H1 (cell line): ENCODE results near the gene NRXN3. TPM values are rescaled to one million over a fixed set of nuclear protein-coding genes. Genes with fewer than 3 reads are reported as not detected.
A peak's percentile ranks its signal among the peaks of the same experiment; 100 is the strongest.

Experiments used
- CTCF ChIA-PET: fragments of 300-600 bp; sonication (Branson Sonifier 250); formaldehyde crosslinking; loops from one replicate; lab custom pipeline; 2021; ENCODE audit not compliant: partially characterized antibody; lab: Charles Lee
- POLR2A ChIA-PET: fragments of 300-600 bp; sonication (Branson Sonifier 250); formaldehyde crosslinking; loops from one replicate; lab custom pipeline; 2021; ENCODE audit warnings: inconsistent platforms; ENCODE audit not compliant: partially characterized antibody; lab: Charles Lee
- DNase-seq, 2 experiments: peaks; one replicate each; pipeline versions ENCODE4 v3.0.0 to v3.0.0-alpha.2; 2010 to 2022; ENCODE audit warnings: low spot score in 2 of 2, low read depth in 1 of 2, mixed read lengths in 1 of 2
- FAIRE-seq: peaks from 2 replicates; lab custom pipeline; 2011; peaks lifted over from hg19 to GRCh38; lab: Jason Lieb, UNC
- H2AFZ ChIP-seq: 2 replicates; pipeline ENCODE4 v1.8.1; 2012; ENCODE audit warnings: low read length, inconsistent platforms
- H2AK5ac ChIP-seq: 2 replicates; pipeline ENCODE4 v1.6.1; 2013; ENCODE audit warnings: low read depth, low read length
- H2BK120ac ChIP-seq: replicated peaks from 2 replicates; pipeline ENCODE3; 2013; ENCODE audit warnings: low read depth, low read length, inconsistent platforms
- H2BK12ac ChIP-seq: 2 replicates; pipeline ENCODE4 v1.6.1; 2013; ENCODE audit warnings: low read depth, low read length
- H2BK15ac ChIP-seq: 2 replicates; pipeline ENCODE4 v1.6.1; 2013; ENCODE audit warnings: low read length
- H2BK20ac ChIP-seq: 2 replicates; pipeline ENCODE4 v1.6.1; 2013; ENCODE audit warnings: low read length
- H2BK5ac ChIP-seq: 2 replicates; pipeline ENCODE4 v1.6.1; 2013; ENCODE audit warnings: low read depth, low read length
- H3K14ac ChIP-seq: 2 replicates; pipeline ENCODE4 v1.6.1; 2013; ENCODE audit warnings: inconsistent platforms; ENCODE audit not compliant: insufficient read length
- H3K18ac ChIP-seq: 2 replicates; pipeline ENCODE4 v1.6.1; 2013; ENCODE audit warnings: low read length; ENCODE audit errors: extremely low read depth
- H3K23ac ChIP-seq: 2 replicates; pipeline ENCODE4 v1.6.1; 2013; ENCODE audit warnings: inconsistent platforms; ENCODE audit not compliant: insufficient read length
- H3K23me2 ChIP-seq: 2 replicates; pipeline ENCODE4 v1.6.1; 2013; ENCODE audit warnings: low read depth, low read length
- H3K27ac ChIP-seq: 2 replicates; pipeline ENCODE4 v1.6.1; 2011; ENCODE audit warnings: low read depth, low read length, inconsistent platforms
- H3K27me3 ChIP-seq, 4 experiments: replicated peaks in 1 of 4; 1 replicate in 1 of 4; 2 replicates in 3 of 4; pipeline versions ENCODE4 v1.6.1 to v1.8.1; 2011 to 2013; ENCODE audit warnings: low read length in 3 of 4, mild to moderate bottlenecking in 3 of 4, inconsistent platforms in 2 of 4, mixed read lengths in 2 of 4, moderate library complexity in 1 of 4; ENCODE audit not compliant: control insufficient read depth in 3 of 4, insufficient read depth in 3 of 4; ENCODE audit errors: extremely low read depth in 1 of 4
- H3K36me3 ChIP-seq, 4 experiments: 2 replicates each; pipeline versions ENCODE4 v1.6.1 to v1.8.1; 2011 to 2013; ENCODE audit warnings: mild to moderate bottlenecking in 4 of 4, low read length in 3 of 4, moderate library complexity in 2 of 4, control low read depth in 1 of 4, inconsistent platforms in 1 of 4; ENCODE audit not compliant: insufficient read depth in 4 of 4, control insufficient read depth in 2 of 4
- H3K4ac ChIP-seq: replicated peaks from 2 replicates; pipeline ENCODE3; 2013; ENCODE audit warnings: low read length, low read depth, mixed read lengths, inconsistent platforms; ENCODE audit not compliant: insufficient read length
- H3K4me1 ChIP-seq, 4 experiments: replicated peaks in 1 of 4; 1 replicate in 1 of 4; 2 replicates in 3 of 4; pipeline versions ENCODE4 v1.6.1 to v1.8.1; 2011 to 2013; ENCODE audit warnings: low read length in 3 of 4, inconsistent platforms in 2 of 4, mixed read lengths in 1 of 4; ENCODE audit not compliant: insufficient read depth in 4 of 4, control insufficient read depth in 3 of 4
- H3K4me2 ChIP-seq, 2 experiments: 2 replicates each; pipeline versions ENCODE4 v1.6.1 to v1.8.1; 2011 to 2013; ENCODE audit warnings: low read depth in 2 of 2, low read length in 2 of 2, control low read depth in 1 of 2, inconsistent platforms in 1 of 2, mild to moderate bottlenecking in 1 of 2; ENCODE audit not compliant: insufficient read depth in 1 of 2
- H3K4me3 ChIP-seq, 4 experiments: fragments of 200-600, 300-600 bp in 1 of 4; sonication (generic), shearing (Covaris generic), sonication (Bioruptor Twin) in 1 of 4; 2 replicates each; pipeline versions ENCODE4 v1.5.1 to v1.8.1; 2011 to 2016; ENCODE audit warnings: low read length in 4 of 4, low read depth in 3 of 4, control low read depth in 2 of 4, inconsistent platforms in 2 of 4, mild to moderate bottlenecking in 2 of 4, mixed read lengths in 1 of 4, moderate library complexity in 1 of 4; ENCODE audit not compliant: insufficient read depth in 2 of 4; ENCODE audit errors: extremely low read depth in 1 of 4
- H3K56ac ChIP-seq: replicated peaks from 2 replicates; pipeline ENCODE3; 2013; ENCODE audit warnings: low read depth, mild to moderate bottlenecking, mixed read lengths, low read length, inconsistent platforms; ENCODE audit not compliant: insufficient read length
- H3K79me1 ChIP-seq: 2 replicates; pipeline ENCODE4 v1.6.1; 2013; ENCODE audit warnings: low read depth, low read length, control low read depth
- H3K79me2 ChIP-seq, 2 experiments: 2 replicates each; pipeline versions ENCODE4 v1.6.1 to v1.8.1; 2012 to 2013; ENCODE audit warnings: low read length in 2 of 2, mild to moderate bottlenecking in 2 of 2, inconsistent platforms in 1 of 2; ENCODE audit not compliant: insufficient read depth in 2 of 2, control insufficient read depth in 1 of 2
- H3K9ac ChIP-seq, 4 experiments: replicated peaks in 1 of 4; 1 replicate in 1 of 4; 2 replicates in 3 of 4; pipeline versions ENCODE4 v1.6.1 to v1.8.1; 2011 to 2013; ENCODE audit warnings: low read depth in 3 of 4, low read length in 3 of 4, control low read depth in 2 of 4, mild to moderate bottlenecking in 2 of 4, moderate library complexity in 2 of 4, inconsistent platforms in 1 of 4; ENCODE audit errors: extremely low read depth in 1 of 4
- H3K9me3 ChIP-seq, 2 experiments: 2 replicates each; pipeline versions ENCODE4 v1.6.1 to v1.8.1; 2012 to 2013; ENCODE audit warnings: mild to moderate bottlenecking in 2 of 2, moderate library complexity in 2 of 2, control low read depth in 1 of 2, inconsistent platforms in 1 of 2, low read depth in 1 of 2, low read length in 1 of 2, mixed read lengths in 1 of 2; ENCODE audit not compliant: insufficient read depth in 2 of 2
- H4K20me1 ChIP-seq, 2 experiments: replicated peaks in 1 of 2; 2 replicates each; pipeline versions ENCODE3 to v1.8.1; 2011 to 2013; ENCODE audit warnings: inconsistent platforms in 2 of 2, low read length in 2 of 2, mild to moderate bottlenecking in 1 of 2; ENCODE audit not compliant: insufficient read depth in 2 of 2, control insufficient read depth in 1 of 2
- H4K5ac ChIP-seq: 2 replicates; pipeline ENCODE4 v1.6.1; 2013; ENCODE audit warnings: low read length, low read depth, mixed read lengths, inconsistent platforms; ENCODE audit not compliant: insufficient read length
- H4K8ac ChIP-seq: 2 replicates; pipeline ENCODE4 v1.8.0; 2013; ENCODE audit warnings: mild to moderate bottlenecking, moderate library complexity, low read length, inconsistent platforms; ENCODE audit not compliant: insufficient read depth; ENCODE audit errors: extremely low read depth
- H4K91ac ChIP-seq: replicated peaks from 2 replicates; pipeline ENCODE3; 2013; ENCODE audit warnings: low read length, mixed read lengths, inconsistent platforms; ENCODE audit not compliant: insufficient read length
- BCL11A ChIP-seq, 2 experiments: IDR thresholded peaks; one replicate each; pipeline ENCODE4 v1.6.1; 2011; ENCODE audit warnings: low read depth in 2 of 2, low read length in 2 of 2, mild to moderate bottlenecking in 2 of 2
- CHD1 ChIP-seq: IDR thresholded peaks from 2 replicates; pipeline ENCODE4 v1.6.1; 2012; ENCODE audit warnings: low read depth, low read length, improper control_type of control experiment
- CREB1 ChIP-seq: IDR thresholded peaks from 2 replicates; pipeline ENCODE4 v1.6.1; 2012; ENCODE audit warnings: inconsistent platforms
- KDM1A ChIP-seq: fragments of 200-600, 300-600 bp; sonication (generic); IDR thresholded peaks from 2 replicates; pipeline ENCODE4 v1.7.1; 2016; ENCODE audit warnings: mild to moderate bottlenecking, low read length, borderline replicate concordance
- NRF1 ChIP-seq: IDR thresholded peaks from 2 replicates; pipeline ENCODE4 v1.6.1; 2011; ENCODE audit warnings: mild to moderate bottlenecking, low read depth, low read length, improper control_type of control experiment
- WGBS, 2 experiments: shearing (Covaris generic) in 1 of 2; methylation state at CpG; one replicate each; pipeline versions ENCODE4 v1.1.6 to v1.1.7; 2013 to 2015; ENCODE audit warnings: low lambda C conversion rate in 2 of 2, mixed read lengths in 2 of 2, inconsistent platforms in 1 of 2, low coverage in 1 of 2, missing lambda C conversion rate in 1 of 2; ENCODE audit not compliant: insufficient replicate concordance in 2 of 2, insufficient coverage in 1 of 2, insufficient read length in 1 of 2; ENCODE audit errors: extremely low coverage in 1 of 2, missing lambda C conversion rate in 1 of 2; 5-methylcytosine and 5-hydroxymethylcytosine counted together
- polyA plus RNA-seq, 7 experiments: library from polyadenylated mRNA; depleted of rRNA in 3 of 7; stranded (reverse) in 5 of 7; unstranded in 2 of 7; fragments of >200 nt in 5 of 7; fragments of 200-250 nt in 2 of 7; gene quantifications; 1 replicate in 5 of 7; 2 replicates in 1 of 7; 4 replicates in 1 of 7; pipeline versions ENCODE4 v1.2.1 to v1.2.3, GENCODE V29; 2011 to 2013; ENCODE audit warnings: missing spikeins in 2 of 7, mixed read lengths in 2 of 7
- total RNA-seq: library from RNA; stranded (reverse); fragmentation: NEBNext Ultra II Directional; extraction: Animal tissue kit (Norgen Biotek cat#: 25700); gene quantifications from 2 replicates; pipeline ENCODE4 v1.2.1, GENCODE V29; 2021

NRXN3 gene
- total and polyA plus RNA-seq, 2 of the 8 experiments (the other 6 are each of a cell fraction or from before 2014, with no cell fraction given), result 2.6 to 4.1 TPM

DNA sequence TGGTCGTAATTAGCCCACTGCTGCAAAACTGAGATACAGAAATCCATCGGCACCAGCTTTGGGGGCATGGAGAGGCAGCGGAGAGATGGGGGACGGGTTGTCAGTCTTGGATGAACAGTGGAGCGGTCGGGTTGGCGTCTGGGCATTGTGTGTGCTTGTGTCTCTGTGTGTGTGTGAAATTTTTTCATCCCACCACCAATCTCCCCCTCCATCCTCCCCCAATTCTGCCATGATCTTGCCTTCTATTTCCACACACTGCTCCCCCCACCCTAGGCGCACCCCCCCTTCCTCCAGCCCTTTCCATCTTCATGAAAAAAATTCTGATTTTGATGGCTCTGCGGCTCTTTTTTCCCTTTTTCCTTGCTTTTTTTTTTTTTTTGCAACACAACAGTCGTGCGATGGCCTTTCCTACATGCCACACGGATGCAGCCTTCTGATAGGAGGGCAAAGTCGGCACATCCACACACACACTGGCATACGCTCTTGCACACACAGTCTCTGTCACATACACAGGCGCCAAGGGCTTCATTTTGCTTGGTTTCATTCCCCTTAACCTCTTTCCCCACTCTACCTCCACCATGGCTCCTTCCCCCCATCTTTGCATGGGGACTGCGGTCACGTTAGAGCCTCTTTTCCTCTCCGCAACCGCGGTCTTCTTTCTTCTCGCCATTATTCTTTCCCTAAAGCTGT, 3.3 kb downstream of the NRXN3 start:
- Histone ChIP-seq H2BK20ac (no peak overlapping the region), H4K5ac (no peak overlapping the region), H3K4me2 (no peak overlapping the region), H4K91ac (no peak overlapping the region), H3K56ac (no peak overlapping the region), H2BK120ac (no peak overlapping the region), H2AK5ac (0 out of 2 replicates have a peak overlapping the region, but pooled peaks have one; percentile 32), H3K23ac (no peak overlapping the region), H3K9me3 (no peaks in the 10 kb centered on the region), H3K4me3 (no peak overlapping the region), H3K36me3 (no peaks in the 10 kb centered on the region), H3K23me2 (peaks cover 9% of the 10 kb centered on the region; the same call in 1 of the 2 replicates), H2BK5ac (no peak overlapping the region), H4K20me1 (no peaks in the 10 kb centered on the region), H3K27me3 (no peaks in the 10 kb centered on the region), H2BK15ac (no peak overlapping the region), H3K14ac (no peak overlapping the region), H4K8ac (no peak overlapping the region; the same call in 1 of the 2 replicates), H3K79me2 (no peaks in the 10 kb centered on the region; a peak in 1 of 4 replicates), H3K4me1 (peaks cover 0 to 9% (median 4%) of the 10 kb centered on the region in 4 experiments; a peak in 2 of 7 replicates), H3K9ac (no peak overlapping the region), H2AFZ (no peak overlapping the region), H3K18ac (peak overlapping the region; percentile 42; the same call in 1 of the 2 replicates), H3K4ac (no peak overlapping the region), H2BK12ac (no peak overlapping the region), H3K79me1 (no peaks in the 10 kb centered on the region), H3K27ac (no peak overlapping the region)
- FAIRE-seq (no peak), DNase-seq (no peak)
- ChIA-PET POLR2A (no interaction called here), CTCF (no interaction called here)
- WGBS, 2 experiments, result 89% methylated on average over 18 of the region's 21 CpGs; no CpG with 5 or more reads in 1 of the 2 experiments
- TF ChIP-seq NRF1 (no peak), CHD1 (no peak), KDM1A (no peak), CREB1 (no peak), BCL11A (IDR thresholded peaks at IDR 0.05; ENCODE audit: low read depth in 2 of 2, low read length in 2 of 2) (no peak)
